OCI-LY1 (cell line): Measurements from ENCODE around the gene ALKBH3.

Experiments
- H2AFZ ChIP-seq: fragments of 200-600 bp; sonication (generic), shearing (Covaris generic); 2 replicates; pipeline ENCODE4 v1.6.0; 2014; ENCODE audit warnings: antibody characterized with exemption, mild to moderate bottlenecking, low read length
- H3F3A ChIP-seq: fragments of 200-600 bp; sonication (generic), shearing (Covaris generic); 2 replicates; pipeline ENCODE4 v1.6.0; 2014; ENCODE audit warnings: mild to moderate bottlenecking, antibody characterized with exemption, low read length, moderate library complexity; ENCODE audit not compliant: insufficient read depth
- H3K27ac ChIP-seq: fragments of 200-600 bp; sonication (generic); 2 replicates; pipeline ENCODE4 v1.5.1; 2014; ENCODE audit warnings: low read length, mixed run types, mild to moderate bottlenecking, low read depth; ENCODE audit not compliant: poor library complexity, severe bottlenecking
- H3K27me3 ChIP-seq: fragments of 200-600 bp; sonication (generic); 2 replicates; pipeline ENCODE4 v1.6.0; 2014; ENCODE audit warnings: antibody characterized with exemption, mild to moderate bottlenecking, low read length, moderate library complexity; ENCODE audit not compliant: insufficient read depth
- H3K36me3 ChIP-seq: fragments of 200-600 bp; sonication (generic); 2 replicates; pipeline ENCODE4 v1.6.1; 2014; ENCODE audit warnings: mild to moderate bottlenecking, antibody characterized with exemption, low read length, moderate library complexity, mixed read lengths; ENCODE audit not compliant: insufficient read depth
- H3K4me1 ChIP-seq: fragments of 200-600 bp; sonication (generic); 2 replicates; pipeline ENCODE4 v1.5.1; 2014; ENCODE audit warnings: mild to moderate bottlenecking, low read length, moderate library complexity; ENCODE audit not compliant: insufficient read depth, severe bottlenecking
- H3K4me2 ChIP-seq: fragments of 200-600 bp; sonication (generic), shearing (Covaris generic); 2 replicates; pipeline ENCODE4 v1.6.1; 2014; ENCODE audit warnings: low read length
- H3K4me3 ChIP-seq: fragments of 200-600 bp; sonication (generic); 2 replicates; pipeline ENCODE4 v1.5.1; 2014; ENCODE audit warnings: low read length, low read depth, mild to moderate bottlenecking, mixed read lengths; ENCODE audit not compliant: poor library complexity, severe bottlenecking
- H3K79me2 ChIP-seq: fragments of 200-600 bp; shearing (Covaris generic); 2 replicates; pipeline ENCODE4 v1.6.1; 2016; ENCODE audit warnings: mixed run types, low read length, mixed read lengths; ENCODE audit not compliant: insufficient read depth
- H3K9ac ChIP-seq: fragments of 200-600 bp; sonication (generic), shearing (Covaris generic); 2 replicates; pipeline ENCODE4 v1.6.1; 2014; ENCODE audit warnings: mild to moderate bottlenecking, low read length, mixed read lengths
- H3K9me2 ChIP-seq: fragments of 200-600 bp; sonication (generic), shearing (Covaris generic); 2 replicates; pipeline ENCODE4 v1.6.1; 2014; ENCODE audit warnings: low read depth, mild to moderate bottlenecking, low read length, mixed read lengths
- H3K9me3 ChIP-seq: fragments of 200-600 bp; shearing (Covaris generic); 2 replicates; pipeline ENCODE4 v1.6.1; 2014; ENCODE audit warnings: low read length, mixed read lengths
- H4K20me1 ChIP-seq: fragments of 200-600 bp; sonication (generic), shearing (Covaris generic); 2 replicates; pipeline ENCODE4 v1.6.0; 2016; ENCODE audit warnings: mild to moderate bottlenecking, low read length; ENCODE audit not compliant: insufficient read depth
- CTCF ChIP-seq: fragments of 200-600 bp; sonication (generic), shearing (Covaris generic); IDR thresholded peaks from 2 replicates; pipeline ENCODE4 v1.5.1; 2017; ENCODE audit warnings: mild to moderate bottlenecking, antibody characterized with exemption, low read length, moderate library complexity, mixed read lengths
- EZH2 ChIP-seq: fragments of 200-600 bp; sonication (generic), shearing (Covaris generic); IDR thresholded peaks from 2 replicates; pipeline ENCODE4 v1.8.0; 2017; ENCODE audit warnings: borderline replicate concordance, mixed run types, mild to moderate bottlenecking, antibody characterized with exemption, low read length, moderate library complexity, mixed read lengths

Gene ALKBH3

GRCh38 chr11:43934601-43935423 lies 54.2 kb downstream of the ALKBH3 start:
- no peaks in the 10 kb centered on the region for H3K9me2 ChIP-seq
- H3K36me3 ChIP-seq: no peaks in the 10 kb centered on the region
- H3K4me1 ChIP-seq: no peaks in the 10 kb centered on the region
- TF ChIP-seq EZH2 (no peak), CTCF (no peak)
- H3K9me3 ChIP-seq: no peaks in the 10 kb centered on the region
- H3K79me2 ChIP-seq: no peaks in the 10 kb centered on the region
- no peak overlapping the region for H3K9ac ChIP-seq
- H3K4me3 ChIP-seq: no peak overlapping the region
- no peaks in the 10 kb centered on the region for H3K27me3 ChIP-seq
- no peak overlapping the region for H2AFZ ChIP-seq
- H4K20me1 ChIP-seq: no peaks in the 10 kb centered on the region
- no peak overlapping the region for H3K4me2 ChIP-seq
- H3K27ac ChIP-seq: no peak overlapping the region
- H3F3A ChIP-seq: no peaks in the 10 kb centered on the region

DNA sequence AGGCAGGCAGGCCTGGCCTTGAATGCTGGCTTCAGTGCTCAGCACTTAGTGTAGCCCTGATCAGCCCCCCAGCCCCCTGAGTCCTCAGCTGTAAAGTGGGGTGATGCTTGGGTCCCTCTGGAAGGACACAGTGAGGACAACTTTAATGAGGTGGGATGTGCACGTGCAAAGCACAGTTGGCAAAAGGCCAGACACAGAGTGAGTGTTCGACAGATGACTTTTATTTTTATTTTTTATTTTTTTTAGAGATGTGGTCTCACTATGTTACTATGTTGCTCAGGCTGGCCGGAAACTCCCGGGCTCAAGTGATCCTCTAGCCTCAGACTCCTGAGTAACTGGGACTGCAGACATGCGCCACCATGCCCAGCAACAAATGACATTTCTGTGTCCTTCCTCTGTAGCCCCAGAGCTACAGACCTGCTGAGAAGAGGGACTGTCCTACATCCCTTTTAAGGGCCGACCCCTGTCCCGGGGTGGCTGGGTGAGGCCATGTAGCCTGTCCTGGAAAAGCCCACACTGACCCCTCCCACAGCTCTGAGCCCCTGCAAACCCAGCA lies 54.9 kb downstream of the ALKBH3 start:
- no peak overlapping the region for H3K4me3 ChIP-seq
- no peaks in the 10 kb centered on the region for H3K27me3 ChIP-seq
- H3F3A ChIP-seq: no peaks in the 10 kb centered on the region
- H3K9me2 ChIP-seq: no peaks in the 10 kb centered on the region
- no peak overlapping the region for H3K27ac ChIP-seq
- H3K4me2 ChIP-seq: no peak overlapping the region
- no peak overlapping the region for H3K9ac ChIP-seq
- no peaks in the 10 kb centered on the region for H3K36me3 ChIP-seq
- no peaks in the 10 kb centered on the region for H3K79me2 ChIP-seq
- TF ChIP-seq EZH2: no peak
- no peak for TF ChIP-seq CTCF
- no peaks in the 10 kb centered on the region for H4K20me1 ChIP-seq
- H3K4me1 ChIP-seq: no peaks in the 10 kb centered on the region
- no peaks in the 10 kb centered on the region for H3K9me3 ChIP-seq
- H2AFZ ChIP-seq: no peak overlapping the region

DNA sequence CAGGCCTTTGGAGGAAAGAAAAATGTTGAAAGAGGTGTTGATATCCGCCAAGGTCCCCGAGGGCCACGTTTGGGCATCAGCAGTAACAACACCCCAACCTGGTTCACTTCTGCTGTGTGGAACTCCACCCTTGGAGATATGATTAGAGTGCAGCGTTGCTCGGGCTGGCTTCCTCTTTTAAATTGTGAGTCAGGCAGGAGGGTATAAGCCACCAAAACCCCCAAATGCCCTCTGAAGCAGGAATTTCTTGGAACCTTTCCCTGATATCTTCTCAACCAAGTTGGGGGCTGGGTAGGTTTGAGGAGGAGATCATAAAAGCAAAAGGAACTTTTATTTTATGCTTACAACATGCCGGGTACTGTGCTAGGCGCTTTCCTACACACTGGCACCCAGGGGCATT lies 55.4 kb downstream of the ALKBH3 start:
- Histone ChIP-seq H3K27ac (no peak overlapping the region), H3K36me3 (no peaks in the 10 kb centered on the region), H3K27me3 (no peaks in the 10 kb centered on the region), H3K4me3 (no peak overlapping the region), H4K20me1 (no peaks in the 10 kb centered on the region), H3K79me2 (no peaks in the 10 kb centered on the region), H3K9ac (no peak overlapping the region), H3K4me2 (no peak overlapping the region), H3K9me3 (no peaks in the 10 kb centered on the region), H3F3A (no peaks in the 10 kb centered on the region), H3K4me1 (no peaks in the 10 kb centered on the region), H3K9me2 (no peaks in the 10 kb centered on the region), H2AFZ (no peak overlapping the region)
- TF ChIP-seq CTCF: no peak
- no peak for TF ChIP-seq EZH2
